Measurements from ENCODE around the gene ZXDB. TPM values are rescaled to one million over a fixed set of nuclear protein-coding genes. Genes with fewer than 3 reads are reported as not detected.

ZXDB gene
- total and polyA plus RNA-seq, 2 of the 4 experiments (the other 2 are of a cell fraction), result 2.6 to 5.2 TPM

GRCh38 chrX:57607295-57608187 lies 15.7 kb downstream of the ZXDB start:
- Histone ChIP-seq H3K14ac (replicated peaks; ENCODE audit: low read depth, low read length) (no peak overlapping the region), H3K4me1 (ENCODE audit: control insufficient read depth, insufficient read depth, low read length) (no peaks in the 10 kb centered on the region), H4K91ac (ENCODE audit: insufficient read depth, low read depth, low read length) (no peak overlapping the region), H4K20me1 (ENCODE audit: insufficient read depth, low read length) (no peaks in the 10 kb centered on the region), H3K27me3 (ENCODE audit: control insufficient read depth, insufficient read depth, low read length) (no peaks in the 10 kb centered on the region), H3K4me2 (ENCODE audit: low read depth, low read length) (no peak overlapping the region), H3K56ac (ENCODE audit: extremely low read depth, insufficient read depth, low read length) (no peak overlapping the region), H3K4ac (ENCODE audit: low read depth, low read length) (no peak overlapping the region), H2BK5ac (ENCODE audit: low read depth, low read length, poor library complexity, severe bottlenecking) (no peak overlapping the region), H3K36me3 (ENCODE audit: control insufficient read depth, insufficient read depth, low read length) (no peaks in the 10 kb centered on the region), H3K79me1 (ENCODE audit: low read depth in 1 of 2, low read length in 2 of 2) (no peaks in the 10 kb centered on the region), H3K18ac (ENCODE audit: low read depth, low read length) (no peak overlapping the region), H2BK20ac (ENCODE audit: low read depth, low read length) (no peak overlapping the region), H3K9me1 (ENCODE audit: insufficient read depth, low read length) (peaks cover 2% of the 10 kb centered on the region; the same call in 1 of the 2 replicates), H2BK15ac (ENCODE audit: low read depth, low read length) (no peak overlapping the region), H3K27ac (ENCODE audit: insufficient read depth, low read length) (no peak overlapping the region), H3K9ac (ENCODE audit: low read depth, low read length) (no peak overlapping the region), H3K4me3 (ENCODE audit: insufficient read depth, low read depth, low read length) (no peak overlapping the region), H2AFZ (replicated peaks; ENCODE audit: low read length, poor library complexity) (no peak overlapping the region), H2AK9ac (replicated peaks; ENCODE audit: low read depth, low read length, poor library complexity) (no peak overlapping the region), H2AK5ac (ENCODE audit: low read depth, low read length) (no peak overlapping the region), H4K8ac (ENCODE audit: low read depth in 2 of 2, low read length in 2 of 2) (no peak overlapping the region), H3K23ac (ENCODE audit: low read depth, low read length) (no peak overlapping the region), H2BK120ac (ENCODE audit: low read depth, low read length) (no peak overlapping the region), H4K5ac (ENCODE audit: low read depth, low read length) (no peak overlapping the region), H3K9me3 (ENCODE audit: control insufficient read depth, insufficient read depth, low read length) (no peaks in the 10 kb centered on the region)
- no TSS peak for BruUV-seq (replicated peaks)
- in situ Hi-C loops (cut with MboI; ENCODE audit: low sequenced_read_pairs), result loop anchor here (25.0 kb wide), 1 partner anchor 95 kb away; no protein-coding TSS in a partner anchor
- CTCF ChIA-PET, result no interaction called here
- DNase-seq (no peak), ATAC-seq (ENCODE audit: low read depth) (no peak)
- intact Hi-C loops (cut with micrococcal nuclease), result no loop called here
- dilution Hi-C loops (cut with HindIII; ENCODE audit: low sequenced_read_pairs, unreplicated experiment), result no loop called here
- WGBS, 2 experiments (ENCODE audit: extremely low coverage in 2 of 2, insufficient read length in 1 of 2), result 61% methylated on average over 10 of the region's 18 CpGs; no CpG with 5 or more reads in 1 of the 2 experiments
- POLR2A ChIA-PET (ENCODE audit: unreplicated experiment), result no interaction called here
- TF ChIP-seq BHLHE40 (IDR thresholded peaks at IDR 0.05; ENCODE audit: low read depth, low read length), result no peak
- TF ChIP-seq SMC3 (IDR thresholded peaks at IDR 0.05; ENCODE audit: low read depth, low read length), result no peak
- TF ChIP-seq RAD21 (IDR thresholded peaks at IDR 0.05; ENCODE audit: low read length), result no peak
- TF ChIP-seq CTCF (conservative IDR thresholded peaks at IDR 0.05; ENCODE audit: low read depth, low read length), result no peak
- TF ChIP-seq NFE2L2 (IDR thresholded peaks at IDR 0.05; ENCODE audit: low read depth, low read length), result no peak
- TF ChIP-seq RFX5 (IDR thresholded peaks at IDR 0.05; ENCODE audit: low read depth, low read length), result no peak
- no peak for TF ChIP-seq MAZ (IDR thresholded peaks at IDR 0.05; ENCODE audit: borderline replicate concordance, low read depth, low read length)
- TF ChIP-seq CEBPB (IDR thresholded peaks at IDR 0.05; ENCODE audit: low read depth, low read length), result no peak
- no peak for TF ChIP-seq MXI1 (IDR thresholded peaks at IDR 0.05; ENCODE audit: borderline replicate concordance, low read depth, low read length)
- TF ChIP-seq FOS (IDR thresholded peaks at IDR 0.05; ENCODE audit: low read depth, low read length), result no peak
- no peak for TF ChIP-seq USF2 (IDR thresholded peaks at IDR 0.05; ENCODE audit: low read depth, low read length)
- no peak for TF ChIP-seq RCOR1 (IDR thresholded peaks at IDR 0.05; ENCODE audit: insufficient replicate concordance, low read length)
- TF ChIP-seq POLR2A (IDR thresholded peaks at IDR 0.05; ENCODE audit: low read depth, low read length), result no peak
- no peak for TF ChIP-seq ELK1 (IDR thresholded peaks at IDR 0.05; ENCODE audit: borderline replicate concordance, low read depth, low read length)
- TF ChIP-seq MAFK (IDR thresholded peaks at IDR 0.05; ENCODE audit: low read depth, low read length), result no peak
